Activated T-helper 2 cell treated with anti-CD3 and anti-CD28 coated beads, Interferon-gamma antibody, Interleukin-2, Interleukin-4, amounts not matched to agents 10 μg/mL and 5 μg/mL and 100 μg/mL, durations not matched to agents 14 hours and 24 hours and 36 hours (primary cell): ENCODE measurements around the gene HNRNPA1. TPM values are rescaled to one million over a fixed set of nuclear protein-coding genes. Genes with fewer than 3 reads are reported as not detected.
A peak's percentile ranks its signal among the peaks of the same experiment; 100 is the strongest.
"Not testable (repeated sequence)": the region's sequence is repeated elsewhere in the genome, so short reads cannot be mapped to it uniquely, and the experiment has no call there.

ENCODE experiments used
- DNase-seq: peaks from one replicate; pipeline ENCODE4 v3.0.0; 2021; ENCODE audit warnings: low spot score
- H3K27ac Mint-ChIP-seq: one replicate; pipeline ENCODE4 v1.8.0; 2021; ENCODE audit warnings: mixed read lengths
- H3K27me3 Mint-ChIP-seq: one replicate; pipeline ENCODE4 v1.8.0; 2021; ENCODE audit warnings: low read depth, mixed read lengths
- H3K36me3 Mint-ChIP-seq: one replicate; pipeline ENCODE4 v1.8.0; 2021; ENCODE audit warnings: low read depth, mixed read lengths
- H3K4me1 Mint-ChIP-seq: one replicate; pipeline ENCODE4 v1.8.0; 2021; ENCODE audit warnings: low read depth, mixed read lengths
- H3K4me3 Mint-ChIP-seq: one replicate; pipeline ENCODE4 v1.8.0; 2021; ENCODE audit warnings: low read depth, mild to moderate bottlenecking, moderate library complexity, mixed read lengths
- H3K9me3 Mint-ChIP-seq: one replicate; pipeline ENCODE4 v1.8.0; 2021; ENCODE audit warnings: mixed read lengths
- intact Hi-C: fragments of 100-400 bp; cut with micrococcal nuclease; formaldehyde crosslinking; loops from one replicate; pipeline ENCODE4 v1.15.1; 2023
- total RNA-seq: library from RNA; stranded (reverse); gene quantifications from 2 replicates; pipeline ENCODE4 v1.2.3, GENCODE V29; 2022

HNRNPA1 gene
- total RNA-seq, 1 donor from 2014 or later, result 2,036 TPM

- Mint-ChIP-seq H3K27ac (no peak overlapping the region), H3K36me3 (no peaks in the 10 kb centered on the region), H3K27me3 (peaks cover 4% of the 10 kb centered on the region), H3K9me3 (no peaks in the 10 kb centered on the region), H3K4me3 (no peak overlapping the region), H3K4me1 (peaks cover 5% of the 10 kb centered on the region)
- intact Hi-C loops, result no loop called here
- DNase-seq, result no peak
Measured at GRCh38 chr12:54311051-54311450, 30.5 kb downstream of the HNRNPA1 start.

DNA sequence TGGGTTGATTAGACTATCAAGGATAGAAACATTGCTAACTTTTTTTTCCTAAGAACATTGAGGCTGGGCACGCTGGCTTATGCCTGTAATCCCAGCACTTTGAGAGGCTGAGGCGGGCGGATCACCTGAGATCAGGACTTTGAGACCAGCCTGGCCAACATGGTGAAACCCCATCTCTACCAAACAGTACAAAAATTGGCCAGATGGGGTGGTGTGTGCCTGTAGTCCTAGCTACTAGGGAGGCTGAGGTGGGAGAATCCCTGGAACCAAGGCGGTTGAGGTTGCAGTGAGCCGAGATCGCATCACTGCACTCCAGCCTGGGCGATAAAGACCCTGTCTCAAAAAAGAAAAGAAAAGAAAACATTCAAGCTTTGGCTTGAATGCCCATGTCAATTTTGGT lies 31.8 kb downstream of the HNRNPA1 start:
- DNase-seq, H3K27ac Mint-ChIP-seq, intact Hi-C loops, H3K27me3 Mint-ChIP-seq, H3K9me3 Mint-ChIP-seq, H3K4me1 Mint-ChIP-seq, H3K36me3 Mint-ChIP-seq, H3K4me3 Mint-ChIP-seq: not testable (repeated sequence)

GRCh38 chr12:54321363-54321762 lies 40.8 kb downstream of the HNRNPA1 start:
- H3K9me3 Mint-ChIP-seq, result no peaks in the 10 kb centered on the region
- H3K36me3 Mint-ChIP-seq, result peaks cover 5% of the 10 kb centered on the region
- DNase-seq, result no peak
- intact Hi-C loops, result no loop called here
- H3K4me3 Mint-ChIP-seq, result no peak overlapping the region
- H3K4me1 Mint-ChIP-seq, result peaks cover 7% of the 10 kb centered on the region
- H3K27me3 Mint-ChIP-seq, result peaks cover 3% of the 10 kb centered on the region
- no peak overlapping the region for H3K27ac Mint-ChIP-seq

DNA sequence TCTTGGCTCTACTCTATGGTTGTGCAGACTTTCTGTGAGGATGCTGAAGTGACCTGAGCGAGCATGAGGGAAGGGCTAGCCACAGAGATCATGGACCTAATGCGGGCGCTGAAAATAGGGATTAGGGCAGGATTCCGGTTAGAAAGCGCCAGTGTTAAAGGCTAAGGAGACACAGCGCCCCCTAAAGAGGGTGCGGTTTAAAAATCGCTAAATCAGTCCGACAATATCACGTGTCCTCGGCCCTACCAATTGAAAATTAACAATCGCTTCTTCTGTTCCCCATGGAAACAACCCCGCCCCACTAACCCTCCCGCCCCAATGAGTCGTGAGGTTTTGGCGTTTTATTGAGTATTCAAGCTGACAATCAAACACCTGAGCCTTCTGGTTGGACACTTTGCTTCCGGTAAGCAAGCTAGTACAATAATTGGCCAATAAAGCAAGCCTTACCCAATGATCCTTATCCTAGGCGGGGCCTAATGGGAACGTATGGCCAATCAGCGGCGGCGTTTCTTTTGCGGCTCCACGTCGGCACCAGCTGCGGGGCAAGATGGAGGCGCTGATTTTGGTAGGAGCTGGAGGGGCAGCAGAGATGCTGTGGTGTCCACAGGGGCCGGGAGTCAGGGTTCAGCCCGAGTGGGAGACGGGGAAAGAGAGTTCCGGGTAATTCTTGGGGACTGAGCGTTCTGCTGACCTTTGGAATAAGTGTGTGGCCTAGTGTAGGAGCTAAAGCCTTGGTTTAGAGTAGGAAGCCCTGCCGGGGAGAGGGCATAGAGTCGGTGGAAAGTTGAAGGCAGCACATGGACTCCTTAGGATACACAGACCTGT lies 44.3 kb downstream of the HNRNPA1 start, which contains the start of gene COPZ1:
TSS of gene COPZ1 (plus strand) at position 515 of the 825 bp plus-strand sequence. CDS start at position 548, 33 bp downstream.
- H3K36me3 Mint-ChIP-seq, result peaks cover 15% of the 10 kb centered on the region
- H3K4me1 Mint-ChIP-seq, result peaks cover 21% of the 10 kb centered on the region
- peak within 1 kb of the TSS; percentile 97 for H3K27ac Mint-ChIP-seq
- H3K4me3 Mint-ChIP-seq, result peak within 1 kb of the TSS; percentile 100
- H3K27me3 Mint-ChIP-seq, result no peaks in the 10 kb centered on the region
- intact Hi-C loops, result loop anchor here (1.0 to 2.0 kb wide), 4 partner anchors 30 to 45 kb away; partner anchors contain the start of genes CBX5, GPR84 and HNRNPA1
- DNase-seq, result peak; percentile 92
- no peaks in the 10 kb centered on the region for H3K9me3 Mint-ChIP-seq

DNA sequence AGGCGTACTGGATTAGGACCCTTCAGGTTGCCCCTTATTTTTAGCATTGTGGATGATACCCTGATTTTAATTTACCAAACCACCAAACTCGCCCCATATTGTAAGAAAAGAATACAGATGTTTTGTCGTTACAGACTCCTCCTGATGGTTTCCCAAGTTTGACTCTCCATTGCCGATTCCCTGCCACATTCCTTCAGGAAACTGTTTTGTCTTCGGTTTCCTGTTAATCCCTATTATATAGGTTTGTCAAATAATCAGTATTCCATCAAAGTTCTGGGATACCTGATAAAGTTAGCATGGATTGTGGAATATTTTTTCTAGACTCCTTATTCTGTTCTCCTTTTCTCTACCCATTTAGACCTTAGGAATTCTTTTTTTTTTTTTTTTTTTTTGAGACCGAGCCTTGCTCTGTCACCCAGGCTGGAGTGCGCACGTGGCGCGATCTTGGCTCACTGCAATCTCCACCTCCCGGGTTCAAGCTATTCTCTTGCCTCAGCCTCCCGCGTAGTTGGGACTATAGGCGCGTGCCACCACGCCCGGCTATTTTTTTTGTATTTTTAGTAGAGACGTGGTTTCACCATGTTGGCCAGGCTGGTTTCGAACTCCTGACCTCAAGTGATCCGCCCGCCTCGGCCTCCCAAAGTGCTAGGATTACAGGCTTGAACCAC lies 45.0 kb downstream of the HNRNPA1 start:
- H3K27me3 Mint-ChIP-seq, H3K9me3 Mint-ChIP-seq, DNase-seq: not testable (repeated sequence)
- H3K4me1 Mint-ChIP-seq, result peaks cover 28% of the 10 kb centered on the region
- intact Hi-C loops, result loop anchor here (1.0 to 2.0 kb wide), 3 partner anchors 31 to 39 kb away; partner anchors contain the start of gene GPR84
- peak overlapping the region; percentile 100 for H3K4me3 Mint-ChIP-seq
- H3K27ac Mint-ChIP-seq, result peak overlapping the region; percentile 97
- peaks cover 18% of the 10 kb centered on the region for H3K36me3 Mint-ChIP-seq

GRCh38 chr12:54328595-54329337 lies 48.2 kb downstream of the HNRNPA1 start:
- Mint-ChIP-seq H3K27ac (peak overlapping the region; percentile 14), H3K4me3 (peak overlapping the region; percentile 35), H3K36me3 (peaks cover 30% of the 10 kb centered on the region), H3K9me3 (no peaks in the 10 kb centered on the region), H3K4me1 (peaks cover 43% of the 10 kb centered on the region), H3K27me3 (no peaks in the 10 kb centered on the region)
- intact Hi-C loops, result no loop called here
- DNase-seq, result no peak

GRCh38 chr12:54329759-54330158 lies 49.2 kb downstream of the HNRNPA1 start:
- intact Hi-C loops, result no loop called here
- no peaks in the 10 kb centered on the region for H3K27me3 Mint-ChIP-seq
- no peak overlapping the region for H3K4me3 Mint-ChIP-seq
- H3K9me3 Mint-ChIP-seq, result no peaks in the 10 kb centered on the region
- H3K27ac Mint-ChIP-seq, result no peak overlapping the region
- DNase-seq, result no peak
- peaks cover 40% of the 10 kb centered on the region for H3K4me1 Mint-ChIP-seq
- peaks cover 31% of the 10 kb centered on the region for H3K36me3 Mint-ChIP-seq

DNA sequence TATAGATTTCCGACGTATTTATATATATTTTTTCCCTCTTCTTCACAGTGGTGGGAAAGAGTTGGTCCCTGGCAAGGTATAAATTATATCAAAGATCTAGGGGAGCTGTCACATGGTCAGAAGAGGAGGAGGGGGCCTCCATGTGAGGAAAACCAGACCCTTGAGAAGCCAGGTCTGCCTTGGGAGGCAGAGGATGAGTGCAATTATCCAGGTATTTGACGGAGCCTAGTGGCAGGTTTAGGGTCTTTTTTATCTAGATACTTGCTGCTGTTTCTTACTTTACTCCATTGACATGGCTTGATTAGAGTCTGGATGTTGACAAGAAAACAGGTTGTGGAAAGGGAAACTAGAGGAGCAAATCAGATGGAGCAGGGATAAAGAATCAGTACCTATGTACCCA lies 49.9 kb downstream of the HNRNPA1 start:
- Mint-ChIP-seq H3K27me3 (no peaks in the 10 kb centered on the region), H3K27ac (peak overlapping the region; percentile 9), H3K9me3 (no peaks in the 10 kb centered on the region), H3K4me1 (peaks cover 37% of the 10 kb centered on the region), H3K36me3 (peaks cover 26% of the 10 kb centered on the region), H3K4me3 (no peak overlapping the region)
- no peak for DNase-seq
- intact Hi-C loops, result no loop called here

- Mint-ChIP-seq H3K4me1 (peaks cover 36% of the 10 kb centered on the region), H3K4me3 (no peak overlapping the region), H3K27ac (no peak overlapping the region), H3K36me3 (peaks cover 29% of the 10 kb centered on the region), H3K9me3 (no peaks in the 10 kb centered on the region), H3K27me3 (no peaks in the 10 kb centered on the region)
- intact Hi-C loops, result no loop called here
- DNase-seq, result no peak
Measured at GRCh38 chr12:54331461-54331860, 50.9 kb downstream of the HNRNPA1 start.

DNA sequence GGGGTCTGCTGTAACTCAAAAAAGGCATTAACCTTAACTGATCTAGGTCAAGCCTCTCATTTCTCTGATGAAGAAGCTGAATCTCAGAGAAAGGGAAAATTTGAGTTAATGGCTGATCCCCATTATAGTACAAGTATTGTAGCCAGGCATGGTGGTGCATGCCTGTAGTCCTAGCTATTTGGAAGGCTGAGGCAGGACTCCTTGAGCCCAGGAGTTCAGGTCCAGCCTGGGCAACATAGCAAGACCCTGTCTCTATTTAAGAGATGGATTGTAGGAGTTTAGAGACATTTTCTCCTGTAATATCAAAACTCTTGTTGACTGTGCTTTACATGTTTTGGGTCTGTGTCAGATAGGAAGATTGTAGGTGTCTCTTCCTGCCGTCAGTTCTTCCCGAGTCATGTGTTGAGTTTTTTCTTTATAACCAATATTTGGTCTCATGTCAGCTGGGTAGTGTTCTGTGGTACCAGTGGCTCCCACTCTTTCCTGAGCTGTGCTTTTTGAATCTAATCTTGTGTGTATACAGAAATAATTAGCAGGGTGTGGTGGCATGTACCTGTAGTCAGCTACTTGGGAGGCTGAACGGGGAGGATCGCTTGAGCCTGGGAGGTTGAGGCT lies 53.0 kb downstream of the HNRNPA1 start:
- H3K36me3 Mint-ChIP-seq, result peaks cover 24% of the 10 kb centered on the region

More for the DNA sequence above, 53.0 kb downstream of the HNRNPA1 start:
- H3K27ac Mint-ChIP-seq, result peak overlapping the region; percentile 26
- H3K4me3 Mint-ChIP-seq, result no peak overlapping the region
- intact Hi-C loops, result no loop called here
- H3K4me1 Mint-ChIP-seq, result peaks cover 31% of the 10 kb centered on the region
- DNase-seq, result no peak
- H3K9me3 Mint-ChIP-seq, result no peaks in the 10 kb centered on the region
- H3K27me3 Mint-ChIP-seq, result no peaks in the 10 kb centered on the region
